ENCODE data around the gene FBXO11.

Gene FBXO11

DNA sequence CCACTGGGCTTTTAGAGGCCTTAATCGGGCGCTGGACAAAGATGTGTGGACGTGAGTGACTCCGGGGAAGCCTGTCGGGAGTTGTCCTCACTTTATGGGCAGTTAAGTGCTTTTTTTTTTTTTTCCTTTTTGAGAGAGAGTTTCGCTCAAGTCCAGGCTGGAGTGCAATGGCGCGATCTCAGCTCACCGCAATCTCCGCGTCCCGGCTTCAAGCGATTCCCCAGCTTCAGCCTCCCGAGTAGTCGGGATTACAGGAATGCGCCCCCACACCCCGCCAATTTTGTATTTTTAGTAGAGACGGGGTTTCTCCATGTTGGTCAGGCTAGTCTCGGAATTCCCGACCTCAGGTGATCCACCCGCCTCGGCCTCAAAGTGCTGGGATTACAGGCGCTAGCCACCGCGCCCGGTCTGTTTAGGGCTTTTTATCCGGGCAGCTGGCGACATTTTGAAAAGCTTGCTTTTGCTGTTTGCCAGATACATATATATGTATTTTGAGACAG, 121.9 kb downstream of the FBXO11 start:
- Histone ChIP-seq H3K36me3 (no peaks in the 10 kb centered on the region), H3K27ac (no peak overlapping the region), H3K4me1 (ENCODE audit: control insufficient read depth in 1 of 2, insufficient read depth in 1 of 2, low read depth in 1 of 2, low read length in 1 of 2) (peaks cover 26 to 27% of the 10 kb centered on the region in 2 experiments), H3K4me3 (ENCODE audit: low read depth in 1 of 2, low read length in 1 of 2) (peak overlapping the region; percentile 94 to 98), H3K27me3 (no peaks in the 10 kb centered on the region), H3K9me3 (no peaks in the 10 kb centered on the region)
- TF ChIP-seq CTCF (IDR thresholded peaks at IDR 0.05) = no peak

GRCh38 chr2:47783486-47784351, 122.6 kb downstream of the FBXO11 start:
- no peaks in the 10 kb centered on the region for H3K9me3 ChIP-seq
- no peak for TF ChIP-seq CTCF (IDR thresholded peaks at IDR 0.05)
- peak overlapping the region; percentile 94 to 98 for H3K4me3 ChIP-seq (ENCODE audit: low read depth in 1 of 2, low read length in 1 of 2)
- H3K4me1 ChIP-seq (ENCODE audit: control insufficient read depth in 1 of 2, insufficient read depth in 1 of 2, low read depth in 1 of 2, low read length in 1 of 2) = peaks cover 26 to 27% of the 10 kb centered on the region in 2 experiments
- no peaks in the 10 kb centered on the region for H3K27me3 ChIP-seq
- H3K36me3 ChIP-seq = no peaks in the 10 kb centered on the region
- H3K27ac ChIP-seq = peak overlapping the region; percentile 83

DNA sequence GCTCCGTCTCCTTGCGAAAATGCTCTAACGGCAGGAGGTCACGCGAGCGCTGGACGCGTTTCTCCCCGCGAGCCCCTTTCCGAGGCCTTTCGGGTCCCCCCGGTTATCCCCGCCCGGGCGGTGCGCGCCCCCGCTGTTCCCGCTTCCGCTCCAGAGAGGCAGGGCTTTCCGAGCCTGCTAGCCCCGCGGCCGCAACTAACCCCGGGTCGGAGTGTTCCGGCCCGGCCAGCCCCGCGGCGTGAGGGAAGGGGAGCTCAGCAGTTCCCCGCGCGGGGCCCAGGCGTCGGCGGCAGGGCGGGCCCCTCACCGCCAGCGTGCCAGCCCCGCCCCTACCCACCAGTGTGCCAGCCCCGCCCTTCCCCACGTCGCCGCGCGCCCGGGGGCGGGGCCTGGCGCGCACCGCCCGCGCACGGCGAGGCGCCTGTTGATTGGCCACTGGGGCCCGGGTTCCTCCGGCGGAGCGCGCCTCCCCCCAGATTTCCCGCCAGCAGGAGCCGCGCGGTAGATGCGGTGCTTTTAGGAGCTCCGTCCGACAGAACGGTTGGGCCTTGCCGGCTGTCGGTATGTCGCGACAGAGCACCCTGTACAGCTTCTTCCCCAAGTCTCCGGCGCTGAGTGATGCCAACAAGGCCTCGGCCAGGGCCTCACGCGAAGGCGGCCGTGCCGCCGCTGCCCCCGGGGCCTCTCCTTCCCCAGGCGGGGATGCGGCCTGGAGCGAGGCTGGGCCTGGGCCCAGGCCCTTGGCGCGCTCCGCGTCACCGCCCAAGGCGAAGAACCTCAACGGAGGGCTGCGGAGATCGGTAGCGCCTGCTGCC, 123.4 kb downstream of the FBXO11 start, which contains the start of gene MSH6:
TSS of gene MSH6 (plus strand) at position 475 of the 815 bp plus-strand sequence. CDS start at position 564, 89 bp downstream.
- peak; percentile 63 for TF ChIP-seq CTCF (IDR thresholded peaks at IDR 0.05)
- H3K27me3 ChIP-seq = no peaks in the 10 kb centered on the region
- no peaks in the 10 kb centered on the region for H3K36me3 ChIP-seq
- peak within 1 kb of the TSS; percentile 83 for H3K27ac ChIP-seq
- peak within 1 kb of the TSS; percentile 94 to 98 for H3K4me3 ChIP-seq (ENCODE audit: low read depth in 1 of 2, low read length in 1 of 2)
- no peaks in the 10 kb centered on the region for H3K9me3 ChIP-seq
- H3K4me1 ChIP-seq (ENCODE audit: control insufficient read depth in 1 of 2, insufficient read depth in 1 of 2, low read depth in 1 of 2, low read length in 1 of 2) = peaks cover 26 to 27% of the 10 kb centered on the region in 2 experiments

DNA sequence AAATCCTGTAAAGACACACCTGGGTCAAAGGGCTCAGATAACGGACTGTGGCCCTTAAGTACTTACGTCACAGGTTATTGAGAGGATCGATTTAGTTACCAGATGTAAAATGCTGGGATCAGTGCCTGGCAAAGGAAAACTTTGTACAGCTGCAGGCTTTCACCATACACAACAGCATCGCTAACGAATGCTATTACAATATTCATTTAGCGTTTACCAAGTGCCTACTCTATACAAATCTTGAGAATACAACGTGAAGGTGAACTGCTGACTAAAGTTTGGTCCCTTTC, 124.0 kb downstream of the FBXO11 start:
- Histone ChIP-seq H3K27ac (peak overlapping the region; percentile 83), H3K4me3 (ENCODE audit: low read depth in 1 of 2, low read length in 1 of 2) (peak overlapping the region; percentile 94 to 98), H3K9me3 (no peaks in the 10 kb centered on the region), H3K36me3 (no peaks in the 10 kb centered on the region), H3K27me3 (no peaks in the 10 kb centered on the region), H3K4me1 (ENCODE audit: control insufficient read depth in 1 of 2, insufficient read depth in 1 of 2, low read depth in 1 of 2, low read length in 1 of 2) (peaks cover 26 to 27% of the 10 kb centered on the region in 2 experiments)
- no peak for TF ChIP-seq CTCF (IDR thresholded peaks at IDR 0.05)

GRCh38 chr2:47779426-47779790, 126.9 kb downstream of the FBXO11 start:
- no peak overlapping the region for H3K4me3 ChIP-seq (ENCODE audit: low read depth in 1 of 2, low read length in 1 of 2)
- no peak for TF ChIP-seq CTCF (IDR thresholded peaks at IDR 0.05)
- H3K27me3 ChIP-seq = no peaks in the 10 kb centered on the region
- H3K9me3 ChIP-seq = no peaks in the 10 kb centered on the region
- peaks cover 9 to 14% of the 10 kb centered on the region in 2 experiments for H3K4me1 ChIP-seq (ENCODE audit: control insufficient read depth in 1 of 2, insufficient read depth in 1 of 2, low read depth in 1 of 2, low read length in 1 of 2)
- no peaks in the 10 kb centered on the region for H3K36me3 ChIP-seq
- no peak overlapping the region for H3K27ac ChIP-seq

Data from neutrophil (primary cell).